ENCODE data around the gene PRIMPOL.

DNA sequence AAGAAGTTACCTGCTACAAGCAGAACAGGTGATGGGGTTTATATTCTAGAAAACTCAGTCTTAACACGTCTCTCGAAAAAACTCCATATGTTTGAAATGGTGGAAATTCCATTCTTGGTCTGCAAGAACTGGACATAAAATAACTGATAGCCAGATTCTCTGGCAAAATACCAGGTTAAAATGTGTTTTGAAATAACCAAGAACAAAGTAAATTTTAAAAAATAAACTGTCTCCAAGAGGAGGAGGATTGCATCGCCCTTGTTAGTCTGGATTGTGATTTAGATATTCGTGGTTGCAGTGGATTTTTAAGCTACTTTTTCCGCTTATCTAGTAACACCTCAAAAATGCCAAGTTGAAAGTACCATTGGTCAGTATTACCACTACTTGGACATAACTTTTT, 43.5 kb downstream of the PRIMPOL start:
- TF ChIP-seq, protein P1, sequence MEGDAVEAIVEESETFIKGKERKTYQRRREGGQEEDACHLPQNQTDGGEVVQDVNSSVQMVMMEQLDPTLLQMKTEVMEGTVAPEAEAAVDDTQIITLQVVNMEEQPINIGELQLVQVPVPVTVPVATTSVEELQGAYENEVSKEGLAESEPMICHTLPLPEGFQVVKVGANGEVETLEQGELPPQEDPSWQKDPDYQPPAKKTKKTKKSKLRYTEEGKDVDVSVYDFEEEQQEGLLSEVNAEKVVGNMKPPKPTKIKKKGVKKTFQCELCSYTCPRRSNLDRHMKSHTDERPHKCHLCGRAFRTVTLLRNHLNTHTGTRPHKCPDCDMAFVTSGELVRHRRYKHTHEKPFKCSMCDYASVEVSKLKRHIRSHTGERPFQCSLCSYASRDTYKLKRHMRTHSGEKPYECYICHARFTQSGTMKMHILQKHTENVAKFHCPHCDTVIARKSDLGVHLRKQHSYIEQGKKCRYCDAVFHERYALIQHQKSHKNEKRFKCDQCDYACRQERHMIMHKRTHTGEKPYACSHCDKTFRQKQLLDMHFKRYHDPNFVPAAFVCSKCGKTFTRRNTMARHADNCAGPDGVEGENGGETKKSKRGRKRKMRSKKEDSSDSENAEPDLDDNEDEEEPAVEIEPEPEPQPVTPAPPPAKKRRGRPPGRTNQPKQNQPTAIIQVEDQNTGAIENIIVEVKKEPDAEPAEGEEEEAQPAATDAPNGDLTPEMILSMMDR (conservative IDR thresholded peaks at IDR 0.05; ENCODE audit: low read depth, low read length), result no peak
- TF ChIP-seq RCOR1 (IDR thresholded peaks at IDR 0.05; ENCODE audit: insufficient replicate concordance, low read length), result no peak
- no peak for TF ChIP-seq SMC3 (IDR thresholded peaks at IDR 0.05; ENCODE audit: low read depth, low read length)
- TF ChIP-seq RFX5 (IDR thresholded peaks at IDR 0.05; ENCODE audit: low read depth, low read length), result no peak
- TF ChIP-seq MXI1 (IDR thresholded peaks at IDR 0.05; ENCODE audit: borderline replicate concordance, low read depth, low read length), result no peak
- no peak for TF ChIP-seq MAZ (IDR thresholded peaks at IDR 0.05; ENCODE audit: borderline replicate concordance, low read depth, low read length)
- TF ChIP-seq CHD1 (IDR thresholded peaks at IDR 0.05; ENCODE audit: low read depth, low read length), result no peak

Data from IMR-90 (cell line).